ENCODE data around the gene HDGFL3.

DNA sequence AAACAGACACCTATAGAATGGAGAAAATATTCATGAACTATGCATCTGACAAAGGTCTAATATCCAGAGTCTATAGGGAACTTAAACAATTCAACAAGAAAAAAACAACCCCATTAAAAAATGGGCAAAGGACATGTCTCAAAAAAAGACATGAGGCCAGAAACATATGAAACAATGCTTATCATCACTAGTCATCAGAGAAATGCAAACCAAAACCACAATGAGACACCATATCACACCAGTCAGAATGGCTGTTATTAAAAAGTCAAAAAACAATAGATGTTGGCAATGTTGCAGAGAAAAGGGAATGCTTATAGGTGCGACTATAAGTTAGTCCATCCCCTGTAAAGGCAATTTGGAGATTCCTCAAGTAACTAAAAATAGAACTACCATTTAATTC lies 11.4 kb upstream of the HDGFL3 start:
- TF ChIP-seq, protein P1, sequence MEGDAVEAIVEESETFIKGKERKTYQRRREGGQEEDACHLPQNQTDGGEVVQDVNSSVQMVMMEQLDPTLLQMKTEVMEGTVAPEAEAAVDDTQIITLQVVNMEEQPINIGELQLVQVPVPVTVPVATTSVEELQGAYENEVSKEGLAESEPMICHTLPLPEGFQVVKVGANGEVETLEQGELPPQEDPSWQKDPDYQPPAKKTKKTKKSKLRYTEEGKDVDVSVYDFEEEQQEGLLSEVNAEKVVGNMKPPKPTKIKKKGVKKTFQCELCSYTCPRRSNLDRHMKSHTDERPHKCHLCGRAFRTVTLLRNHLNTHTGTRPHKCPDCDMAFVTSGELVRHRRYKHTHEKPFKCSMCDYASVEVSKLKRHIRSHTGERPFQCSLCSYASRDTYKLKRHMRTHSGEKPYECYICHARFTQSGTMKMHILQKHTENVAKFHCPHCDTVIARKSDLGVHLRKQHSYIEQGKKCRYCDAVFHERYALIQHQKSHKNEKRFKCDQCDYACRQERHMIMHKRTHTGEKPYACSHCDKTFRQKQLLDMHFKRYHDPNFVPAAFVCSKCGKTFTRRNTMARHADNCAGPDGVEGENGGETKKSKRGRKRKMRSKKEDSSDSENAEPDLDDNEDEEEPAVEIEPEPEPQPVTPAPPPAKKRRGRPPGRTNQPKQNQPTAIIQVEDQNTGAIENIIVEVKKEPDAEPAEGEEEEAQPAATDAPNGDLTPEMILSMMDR (IDR thresholded peaks at IDR 0.05) = no peak
- TF ChIP-seq EZH2 (IDR thresholded peaks at IDR 0.05) = no peak
- no peak for TF ChIP-seq EZH2phosphoT487 (IDR thresholded peaks at IDR 0.05)

Measured in neural progenitor cell (in vitro differentiated cells).